Caco-2 (cell line): ENCODE data around the gene HS3ST1. TPM values are rescaled to one million over a fixed set of nuclear protein-coding genes. Genes with fewer than 3 reads are reported as not detected.

Experiments used
- BruUV-seq: library from RNA; stranded (reverse); fragments of 400-500 nt; replicated peaks from 2 replicates; lab custom pipeline; 2021; lab: Mats Ljungman, UMichigan
- CTCF ChIA-PET: fragments of 300-600 bp; sonication (Branson Sonifier 250); formaldehyde crosslinking; loops from one replicate; lab custom pipeline; 2022; ENCODE audit warnings: antibody characterized with exemption; lab: Charles Lee
- POLR2A ChIA-PET: fragments of 300-600 bp; sonication (Branson Sonifier 250); formaldehyde crosslinking; loops from one replicate; lab custom pipeline; 2022; ENCODE audit warnings: antibody characterized with exemption; lab: Charles Lee
- DNase-seq, 2 experiments: peaks; one replicate each; pipeline versions ENCODE4 v3.0.0 to v3.0.0-alpha.2; 2020 to 2022
- H3K27me3 ChIP-seq: replicated peaks from 2 replicates; pipeline ENCODE4 v1.6.0; 2011; ENCODE audit warnings: low read length; ENCODE audit not compliant: control insufficient read depth, insufficient read depth
- H3K36me3 ChIP-seq: 2 replicates; pipeline ENCODE4 v1.5.1; 2011; ENCODE audit warnings: low read length; ENCODE audit not compliant: control insufficient read depth, insufficient read depth
- H3K4me1 ChIP-seq: fragments of 250-450 bp; sonication (Bioruptor Pico); 2 replicates; pipeline ENCODE4 v1.5.1; 2020; ENCODE audit warnings: mild to moderate bottlenecking
- H3K4me3 ChIP-seq: 2 replicates; pipeline ENCODE4 v1.5.1; 2011; ENCODE audit warnings: low read depth, mild to moderate bottlenecking, control low read depth, low read length
- H3K9me3 ChIP-seq: fragments of 250-450 bp; sonication (Bioruptor Pico); 2 replicates; pipeline ENCODE4 v1.5.1; 2020; ENCODE audit warnings: mild to moderate bottlenecking, moderate library complexity
- H3K27ac Mint-ChIP-seq: one replicate; pipeline ENCODE4 v1.8.0; 2022; ENCODE audit warnings: mixed read lengths; ENCODE audit not compliant: unreplicated experiment
- H3K27me3 Mint-ChIP-seq: one replicate; pipeline ENCODE4 v1.8.0; 2022; ENCODE audit warnings: mixed read lengths; ENCODE audit not compliant: insufficient read depth, unreplicated experiment
- H3K36me3 Mint-ChIP-seq: one replicate; pipeline ENCODE4 v1.8.0; 2022; ENCODE audit warnings: mild to moderate bottlenecking, mixed read lengths; ENCODE audit not compliant: insufficient read depth, unreplicated experiment
- H3K4me1 Mint-ChIP-seq: one replicate; pipeline ENCODE4 v1.8.0; 2022; ENCODE audit warnings: low read depth, mixed read lengths; ENCODE audit not compliant: unreplicated experiment
- H3K4me3 Mint-ChIP-seq: one replicate; pipeline ENCODE4 v1.8.0; 2022; ENCODE audit warnings: mild to moderate bottlenecking, moderate library complexity, mixed read lengths; ENCODE audit not compliant: unreplicated experiment
- H3K9me3 Mint-ChIP-seq: one replicate; pipeline ENCODE4 v1.8.0; 2022; ENCODE audit warnings: mixed read lengths; ENCODE audit not compliant: unreplicated experiment
- CTCF ChIP-seq, 2 experiments: fragments of 200-600 bp in 1 of 2; IDR thresholded peaks; 1 replicate in 1 of 2; 2 replicates in 1 of 2; pipeline versions ENCODE4 v1.5.1 to v1.8.0; 2011 to 2022; ENCODE audit warnings: antibody characterized with exemption in 1 of 2, control low read depth in 1 of 2, inconsistent platforms in 1 of 2, low read depth in 1 of 2, low read length in 1 of 2, mild to moderate bottlenecking in 1 of 2, moderate library complexity in 1 of 2; ENCODE audit not compliant: insufficient read depth in 1 of 2, severe bottlenecking in 1 of 2, unreplicated experiment in 1 of 2
- intact Hi-C: fragments of 100-400 bp; cut with micrococcal nuclease; formaldehyde crosslinking; loops from one replicate; pipeline ENCODE4 v1.10.0; 2022; ENCODE audit not compliant: unreplicated experiment
- total RNA-seq: library from RNA; stranded (reverse); gene quantifications from 2 replicates; pipeline ENCODE4 v1.2.3, GENCODE V29; 2022

The HS3ST1 gene
- total RNA-seq, 1 experiment from 2014 or later: 4.2 TPM

- no TSS peak for BruUV-seq
- no peak overlapping the region for H3K27ac Mint-ChIP-seq
- Histone ChIP-seq H3K27me3 (no peaks in the 10 kb centered on the region), H3K4me1 (no peaks in the 10 kb centered on the region), H3K9me3 (no peaks in the 10 kb centered on the region), H3K36me3 (no peaks in the 10 kb centered on the region), H3K4me3 (no peak overlapping the region)
- no peaks in the 10 kb centered on the region for H3K9me3 Mint-ChIP-seq
- H3K36me3 Mint-ChIP-seq: peaks cover 7% of the 10 kb centered on the region
- ChIA-PET CTCF (no interaction called here), POLR2A (no interaction called here)
- no peak for TF ChIP-seq CTCF (IDR thresholded peaks at IDR 0.05; ENCODE audit: insufficient read depth in 1 of 2, low read depth in 1 of 2, low read length in 1 of 2, severe bottlenecking in 1 of 2, unreplicated experiment in 1 of 2)
- peak overlapping the region; percentile 90 for H3K4me3 Mint-ChIP-seq
- no peaks in the 10 kb centered on the region for H3K27me3 Mint-ChIP-seq
- intact Hi-C loops: no loop called here
- H3K4me1 Mint-ChIP-seq: no peaks in the 10 kb centered on the region
- no peak for DNase-seq
These were observed 1.8 kb upstream of the HS3ST1 start for GRCh38 chr4:11430536-11430935.

- H3K36me3 Mint-ChIP-seq: peaks cover 7% of the 10 kb centered on the region
These were observed 978 bp upstream of the HS3ST1 start for GRCh38 chr4:11429699-11430045.

GRCh38 chr4:11428899-11429698 lies 405 bp upstream of the HS3ST1 start:
- peak; percentile 87 to 91 for DNase-seq
- Histone ChIP-seq H3K9me3 (no peaks in the 10 kb centered on the region), H3K4me3 (peak overlapping the region; percentile 71), H3K27me3 (no peaks in the 10 kb centered on the region), H3K36me3 (no peaks in the 10 kb centered on the region), H3K4me1 (no peaks in the 10 kb centered on the region)
- peaks cover 7% of the 10 kb centered on the region for H3K36me3 Mint-ChIP-seq
- POLR2A ChIA-PET: no interaction called here
- no TSS peak for BruUV-seq
- no peaks in the 10 kb centered on the region for H3K9me3 Mint-ChIP-seq
- no peaks in the 10 kb centered on the region for H3K27me3 Mint-ChIP-seq
- intact Hi-C loops: loop anchor here (1.0 to 10.0 kb wide), 10 partner anchors 40 to 874 kb away; no protein-coding TSS in a partner anchor
- peak overlapping the region; percentile 91 for H3K27ac Mint-ChIP-seq
- H3K4me3 Mint-ChIP-seq: peak overlapping the region; percentile 90
- peak; percentile 67 to 81 for TF ChIP-seq CTCF (IDR thresholded peaks at IDR 0.05; ENCODE audit: insufficient read depth in 1 of 2, low read depth in 1 of 2, low read length in 1 of 2, severe bottlenecking in 1 of 2, unreplicated experiment in 1 of 2)
- no peaks in the 10 kb centered on the region for H3K4me1 Mint-ChIP-seq
- CTCF ChIA-PET: interaction anchor here (1.1 kb wide), 1 partner anchor 1146 kb away, joined by 3 read pairs; no protein-coding TSS in a partner anchor

More at GRCh38 chr4:11429699-11430045, 978 bp upstream of the HS3ST1 start:
- Mint-ChIP-seq H3K27ac (peak overlapping the region; percentile 91), H3K9me3 (no peaks in the 10 kb centered on the region), H3K4me3 (peak overlapping the region; percentile 90), H3K27me3 (no peaks in the 10 kb centered on the region), H3K4me1 (no peaks in the 10 kb centered on the region)
- TF ChIP-seq CTCF (IDR thresholded peaks at IDR 0.05; ENCODE audit: insufficient read depth in 1 of 2, low read depth in 1 of 2, low read length in 1 of 2, severe bottlenecking in 1 of 2, unreplicated experiment in 1 of 2): no peak
- DNase-seq: peak in 1 of 2 experiments; percentile 25
- ChIA-PET POLR2A (no interaction called here), CTCF (interaction anchor here (1.1 kb wide), 1 partner anchor 1147 kb away, joined by 3 read pairs; no protein-coding TSS in a partner anchor)
- Histone ChIP-seq H3K4me3 (peak overlapping the region; percentile 71), H3K4me1 (no peaks in the 10 kb centered on the region), H3K27me3 (no peaks in the 10 kb centered on the region), H3K9me3 (no peaks in the 10 kb centered on the region), H3K36me3 (no peaks in the 10 kb centered on the region)
- BruUV-seq: no TSS peak
- intact Hi-C loops: loop anchor here (1.0 to 10.0 kb wide), 10 partner anchors 39 to 875 kb away; no protein-coding TSS in a partner anchor
